Transverse colon (tissue), 4 donors: ENCODE data around the gene SLC39A3.

Experiments
- POLR2A ChIP-seq: fragments of 450-650 bp; IDR thresholded peaks from one replicate; pipeline ENCODE4 v1.6.1; 2016; ENCODE audit warnings: antibody characterized with exemption, mild to moderate bottlenecking, moderate library complexity
- POLR2AphosphoS5 ChIP-seq, 3 donors: sonication (generic); formaldehyde crosslinking; IDR thresholded peaks; one replicate each; pipeline ENCODE4 v1.6.1; 2016; ENCODE audit warnings: antibody characterized with exemption in 3 of 3
- TF ChIP-seq, protein P1 (sequence below), 5 experiments: fragments of 200-600 bp in 3 of 5; fragments of 450-650 bp in 2 of 5; sonication (generic) in 3 of 5; IDR thresholded peaks; 1 replicate in 2 of 5; 2 replicates in 3 of 5; pipeline ENCODE4 v1.5.1; 2016 to 2017; ENCODE audit warnings: antibody characterized with exemption in 5 of 5, inconsistent platforms in 3 of 5, mild to moderate bottlenecking in 2 of 5, moderate library complexity in 1 of 5

GRCh38 chr19:2751438-2751830 lies 11.6 kb upstream of the SLC39A3 start:
- TF ChIP-seq, protein P1, sequence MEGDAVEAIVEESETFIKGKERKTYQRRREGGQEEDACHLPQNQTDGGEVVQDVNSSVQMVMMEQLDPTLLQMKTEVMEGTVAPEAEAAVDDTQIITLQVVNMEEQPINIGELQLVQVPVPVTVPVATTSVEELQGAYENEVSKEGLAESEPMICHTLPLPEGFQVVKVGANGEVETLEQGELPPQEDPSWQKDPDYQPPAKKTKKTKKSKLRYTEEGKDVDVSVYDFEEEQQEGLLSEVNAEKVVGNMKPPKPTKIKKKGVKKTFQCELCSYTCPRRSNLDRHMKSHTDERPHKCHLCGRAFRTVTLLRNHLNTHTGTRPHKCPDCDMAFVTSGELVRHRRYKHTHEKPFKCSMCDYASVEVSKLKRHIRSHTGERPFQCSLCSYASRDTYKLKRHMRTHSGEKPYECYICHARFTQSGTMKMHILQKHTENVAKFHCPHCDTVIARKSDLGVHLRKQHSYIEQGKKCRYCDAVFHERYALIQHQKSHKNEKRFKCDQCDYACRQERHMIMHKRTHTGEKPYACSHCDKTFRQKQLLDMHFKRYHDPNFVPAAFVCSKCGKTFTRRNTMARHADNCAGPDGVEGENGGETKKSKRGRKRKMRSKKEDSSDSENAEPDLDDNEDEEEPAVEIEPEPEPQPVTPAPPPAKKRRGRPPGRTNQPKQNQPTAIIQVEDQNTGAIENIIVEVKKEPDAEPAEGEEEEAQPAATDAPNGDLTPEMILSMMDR (IDR thresholded peaks at IDR 0.05), result no peak
- TF ChIP-seq POLR2A (no peak), POLR2AphosphoS5 (IDR thresholded peaks at IDR 0.05) (no peak)
